Epidermal melanocyte (primary cell): Measurements from ENCODE around the gene CRHR1.

Experiments used
- DNase-seq: peaks from one replicate; pipeline ENCODE4 v3.0.0; 2011; ENCODE audit warnings: low spot score; ENCODE audit not compliant: insufficient read length

Gene CRHR1

GRCh38 chr17:45758544-45758943 is 25.6 kb upstream of the CRHR1 start:
- DNase-seq, result no peak

GRCh38 chr17:45759761-45760160 is 24.4 kb upstream of the CRHR1 start:
- no peak for DNase-seq

- no peak for DNase-seq
Measured at GRCh38 chr17:45761957-45762565, 22.1 kb upstream of the CRHR1 start.

GRCh38 chr17:45763182-45763581 is 20.9 kb upstream of the CRHR1 start:
- no peak for DNase-seq

- no peak for DNase-seq
Measured at GRCh38 chr17:45764479-45764878, 19.6 kb upstream of the CRHR1 start.

- DNase-seq, result no peak
Measured at GRCh38 chr17:45768000-45768399, 16.1 kb upstream of the CRHR1 start.

- no peak for DNase-seq
Measured at GRCh38 chr17:45770632-45771270, 13.4 kb upstream of the CRHR1 start.

- DNase-seq, result no peak
Measured at GRCh38 chr17:45771271-45771959, 12.7 kb upstream of the CRHR1 start.

- no peak for DNase-seq
Measured at GRCh38 chr17:45775148-45775547, 9.0 kb upstream of the CRHR1 start.

- no peak for DNase-seq
Measured at GRCh38 chr17:45775576-45776011, 8.5 kb upstream of the CRHR1 start.

GRCh38 chr17:45776896-45777295 is 7.2 kb upstream of the CRHR1 start:
- DNase-seq, result no peak

- DNase-seq, result no peak
Measured at GRCh38 chr17:45777388-45777787, 6.7 kb upstream of the CRHR1 start.

- DNase-seq, result no peak
Measured at GRCh38 chr17:45780921-45781320, 3.2 kb upstream of the CRHR1 start.

GRCh38 chr17:45782889-45783592 is 1.1 kb upstream of the CRHR1 start:
- DNase-seq, result no peak

- DNase-seq, result no peak
Measured at GRCh38 chr17:45783593-45784292, 377 bp upstream of the CRHR1 start.

- DNase-seq, result no peak
Measured at GRCh38 chr17:45784741-45785479, 790 bp downstream of the CRHR1 start.

- DNase-seq, result no peak
Measured at GRCh38 chr17:45785480-45786193, 1.5 kb downstream of the CRHR1 start.

- DNase-seq, result no peak
Measured at GRCh38 chr17:45786349-45786748, 2.2 kb downstream of the CRHR1 start.

GRCh38 chr17:45787044-45787443 is 2.9 kb downstream of the CRHR1 start:
- no peak for DNase-seq

GRCh38 chr17:45787656-45788055 is 3.5 kb downstream of the CRHR1 start:
- DNase-seq, result no peak
